Measurements from ENCODE around the gene CKAP5. TPM values are rescaled to one million over a fixed set of nuclear protein-coding genes. Genes with fewer than 3 reads are reported as not detected.

Gene CKAP5
- total and polyA plus RNA-seq, 2 experiments from 2014 or later = 67.9 to 120 TPM

GRCh38 chr11:46726206-46726862, 119.7 kb downstream of the CKAP5 start:
- ATAC-seq (no peak), DNase-seq (ENCODE audit: low spot score) (no peak)
- no peaks in the 10 kb centered on the region for H3K9me2 ChIP-seq (ENCODE audit: insufficient read depth)
- H3K36me3 ChIP-seq (ENCODE audit: insufficient read depth) = no peaks in the 10 kb centered on the region
- peaks cover 10% of the 10 kb centered on the region for H3K4me1 Mint-ChIP-seq
- no peaks in the 10 kb centered on the region for H3K4me1 ChIP-seq (ENCODE audit: insufficient read depth)
- H3K79me2 ChIP-seq (replicated peaks; ENCODE audit: insufficient read depth) = no peaks in the 10 kb centered on the region
- no peaks in the 10 kb centered on the region; the same call in 2 of the 3 replicates for H3K9me3 Mint-ChIP-seq
- no peak overlapping the region for H3K27ac ChIP-seq (ENCODE audit: low read depth)
- H3K27me3 ChIP-seq (ENCODE audit: insufficient read depth) = no peaks in the 10 kb centered on the region
- H3K4me2 ChIP-seq = no peak overlapping the region
- no peaks in the 10 kb centered on the region for H3F3A ChIP-seq (replicated peaks; ENCODE audit: low read depth)
- H2AFZ ChIP-seq = no peak overlapping the region
- no peak overlapping the region for H3K4me3 ChIP-seq
- H3K36me3 Mint-ChIP-seq (ENCODE audit: low read depth) = no peaks in the 10 kb centered on the region
- H3K27ac Mint-ChIP-seq = no peak overlapping the region
- peaks cover 7% of the 10 kb centered on the region for H3K27me3 Mint-ChIP-seq (ENCODE audit: insufficient read depth, low read depth, poor library complexity)
- TF ChIP-seq CTCF (conservative IDR thresholded peaks at IDR 0.05; ENCODE audit: low read depth in 2 of 2) = no peak
- no peaks in the 10 kb centered on the region for H4K20me1 ChIP-seq (replicated peaks; ENCODE audit: insufficient read depth)
- H3K4me3 Mint-ChIP-seq = no peak overlapping the region

- Histone ChIP-seq H3K27ac (ENCODE audit: low read depth) (no peak overlapping the region), H3K9me2 (ENCODE audit: insufficient read depth) (no peaks in the 10 kb centered on the region), H2AFZ (peak overlapping the region; percentile 72; the same call in 1 of the 2 replicates), H3K79me2 (replicated peaks; ENCODE audit: insufficient read depth) (no peaks in the 10 kb centered on the region), H4K20me1 (replicated peaks; ENCODE audit: insufficient read depth) (no peaks in the 10 kb centered on the region), H3K4me3 (no peak overlapping the region), H3K27me3 (ENCODE audit: insufficient read depth) (no peaks in the 10 kb centered on the region), H3K4me1 (ENCODE audit: insufficient read depth) (no peaks in the 10 kb centered on the region), H3K4me2 (no peak overlapping the region), H3K36me3 (ENCODE audit: insufficient read depth) (no peaks in the 10 kb centered on the region), H3F3A (replicated peaks; ENCODE audit: low read depth) (no peaks in the 10 kb centered on the region)
- Mint-ChIP-seq H3K36me3 (ENCODE audit: low read depth) (no peaks in the 10 kb centered on the region), H3K27me3 (ENCODE audit: insufficient read depth, low read depth, poor library complexity) (peaks cover 8% of the 10 kb centered on the region), H3K9me3 (no peaks in the 10 kb centered on the region; the same call in 2 of the 3 replicates), H3K4me1 (peaks cover 10% of the 10 kb centered on the region), H3K4me3 (no peak overlapping the region), H3K27ac (no peak overlapping the region)
- peak; percentile 32 for ATAC-seq
- peak; percentile 37 for DNase-seq (ENCODE audit: low spot score)
- TF ChIP-seq CREB1 (CRISPR knock-in tag; IDR thresholded peaks at IDR 0.05; ENCODE audit: low read depth) (no peak), REST (IDR thresholded peaks at IDR 0.05; ENCODE audit: unreplicated experiment) (no peak), NANOG (IDR thresholded peaks at IDR 0.05; ENCODE audit: borderline replicate concordance) (no peak), POLR2AphosphoS5 (IDR thresholded peaks at IDR 0.05; ENCODE audit: low read depth) (no peak), ZNF331 (CRISPR knock-in tag; IDR thresholded peaks at IDR 0.05; ENCODE audit: low read depth) (no peak), ZNF462 (CRISPR knock-in tag; IDR thresholded peaks at IDR 0.05) (no peak), JUNB (IDR thresholded peaks at IDR 0.05; ENCODE audit: unreplicated experiment) (no peak)
These were observed 120.5 kb downstream of the CKAP5 start for GRCh38 chr11:46725338-46726205.

All from GM23338 (cell line).